ENCODE data around the gene DUSP5.

- TF ChIP-seq, protein P1, sequence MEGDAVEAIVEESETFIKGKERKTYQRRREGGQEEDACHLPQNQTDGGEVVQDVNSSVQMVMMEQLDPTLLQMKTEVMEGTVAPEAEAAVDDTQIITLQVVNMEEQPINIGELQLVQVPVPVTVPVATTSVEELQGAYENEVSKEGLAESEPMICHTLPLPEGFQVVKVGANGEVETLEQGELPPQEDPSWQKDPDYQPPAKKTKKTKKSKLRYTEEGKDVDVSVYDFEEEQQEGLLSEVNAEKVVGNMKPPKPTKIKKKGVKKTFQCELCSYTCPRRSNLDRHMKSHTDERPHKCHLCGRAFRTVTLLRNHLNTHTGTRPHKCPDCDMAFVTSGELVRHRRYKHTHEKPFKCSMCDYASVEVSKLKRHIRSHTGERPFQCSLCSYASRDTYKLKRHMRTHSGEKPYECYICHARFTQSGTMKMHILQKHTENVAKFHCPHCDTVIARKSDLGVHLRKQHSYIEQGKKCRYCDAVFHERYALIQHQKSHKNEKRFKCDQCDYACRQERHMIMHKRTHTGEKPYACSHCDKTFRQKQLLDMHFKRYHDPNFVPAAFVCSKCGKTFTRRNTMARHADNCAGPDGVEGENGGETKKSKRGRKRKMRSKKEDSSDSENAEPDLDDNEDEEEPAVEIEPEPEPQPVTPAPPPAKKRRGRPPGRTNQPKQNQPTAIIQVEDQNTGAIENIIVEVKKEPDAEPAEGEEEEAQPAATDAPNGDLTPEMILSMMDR (IDR thresholded peaks at IDR 0.05; ENCODE audit: control extremely low read depth in 1 of 3, insufficient read depth in 1 of 3, low read depth in 1 of 3, low read length in 3 of 3): no peak
- TF ChIP-seq SP1 (IDR thresholded peaks at IDR 0.05; ENCODE audit: low read depth, low read length) (no peak), EZH2 (IDR thresholded peaks at IDR 0.05; ENCODE audit: low read depth, low read length, severe bottlenecking) (no peak), POLR2A (IDR thresholded peaks at IDR 0.05; ENCODE audit: control extremely low read depth in 1 of 2, low read depth in 2 of 2, low read length in 2 of 2) (no peak), FOSL1 (IDR thresholded peaks at IDR 0.05; ENCODE audit: insufficient read depth, low read depth, low read length) (no peak), TAF1 (IDR thresholded peaks at IDR 0.05; ENCODE audit: low read depth, low read length) (no peak), ATF3 (IDR thresholded peaks at IDR 0.05; ENCODE audit: insufficient read depth, low read depth, low read length) (no peak), CEBPB (IDR thresholded peaks at IDR 0.05; ENCODE audit: low read depth, low read length) (no peak), GTF2F1 (IDR thresholded peaks at IDR 0.05; ENCODE audit: borderline replicate concordance, low read depth, low read length) (no peak), SIN3A (conservative IDR thresholded peaks at IDR 0.05 in 1 of 2, IDR thresholded peaks at IDR 0.05 in 1 of 2; ENCODE audit: low read depth in 1 of 2, low read length in 2 of 2) (no peak), RXRA (IDR thresholded peaks at IDR 0.05; ENCODE audit: insufficient read depth, low read depth, low read length) (no peak)
Observed at GRCh38 chr10:110475722-110476515, 21.8 kb upstream of the DUSP5 start.
